HL-60 (cell line): Measurements from ENCODE around the gene PPP2R5C.
"Not testable (repeated sequence)": the region's sequence is repeated elsewhere in the genome, so short reads cannot be mapped to it uniquely, and the experiment has no call there.

Experiments
- DNase-seq, 2 experiments: peaks; one replicate each; pipeline ENCODE4 v3.0.0-alpha.2; 2010 to 2020; ENCODE audit warnings: low read depth in 1 of 2, low spot score in 1 of 2
- H3K27ac ChIP-seq: fragments of 250-450 bp; sonication (Bioruptor Pico); replicated peaks from 2 replicates; pipeline ENCODE4 v1.5.1; 2020; ENCODE audit warnings: mild to moderate bottlenecking, moderate library complexity
- H3K27me3 ChIP-seq: fragments of 250-450 bp; sonication (Bioruptor Pico); 2 replicates; pipeline ENCODE4 v1.5.1; 2021; ENCODE audit warnings: mild to moderate bottlenecking, moderate library complexity; ENCODE audit not compliant: insufficient read depth, poor library complexity, severe bottlenecking
- H3K4me3 ChIP-seq: replicated peaks from 2 replicates; pipeline ENCODE4 v1.5.1; 2011; ENCODE audit warnings: mild to moderate bottlenecking, control low read depth, low read length; ENCODE audit not compliant: insufficient read depth
- CTCF ChIP-seq: IDR thresholded peaks from one replicate; pipeline ENCODE4 v1.5.1; 2011; ENCODE audit warnings: low read length, control low read depth, inconsistent platforms; ENCODE audit not compliant: insufficient read depth
- GABPA ChIP-seq: IDR thresholded peaks from 2 replicates; pipeline ENCODE4 v1.6.1; 2012; ENCODE audit warnings: low read depth
- POLR2AphosphoS5 ChIP-seq: IDR thresholded peaks from 2 replicates; pipeline ENCODE4 v1.6.1; 2012; ENCODE audit warnings: low read depth
- REST ChIP-seq: IDR thresholded peaks from 2 replicates; pipeline ENCODE4 v1.6.1; 2012; ENCODE audit warnings: low read depth; ENCODE audit not compliant: insufficient replicate concordance
- SPI1 ChIP-seq: IDR thresholded peaks from 2 replicates; pipeline ENCODE4 v1.6.1; 2012; ENCODE audit warnings: low read depth, mild to moderate bottlenecking, borderline replicate concordance

Gene PPP2R5C

GRCh38 chr14:101969481-101969880 lies 208.0 kb downstream of the PPP2R5C start:
- DNase-seq, result no peak
- Histone ChIP-seq H3K27ac (no peak overlapping the region), H3K4me3 (no peak overlapping the region), H3K27me3 (no peaks in the 10 kb centered on the region)
- TF ChIP-seq SPI1, result no peak
- TF ChIP-seq POLR2AphosphoS5, result no peak
- TF ChIP-seq CTCF, result no peak

- H3K4me3 ChIP-seq, result no peak overlapping the region
Observed at GRCh38 chr14:101970830-101971400, 209.4 kb downstream of the PPP2R5C start.

GRCh38 chr14:101971458-101971857 lies 209.9 kb downstream of the PPP2R5C start:
- DNase-seq, H3K27ac ChIP-seq, H3K27me3 ChIP-seq, H3K4me3 ChIP-seq: not testable (repeated sequence)

More at GRCh38 chr14:101970830-101971400, 209.4 kb downstream of the PPP2R5C start:
- H3K27me3 ChIP-seq, result no peaks in the 10 kb centered on the region
- TF ChIP-seq REST, result no peak
- no peak for TF ChIP-seq SPI1
- no peak for TF ChIP-seq POLR2AphosphoS5
- no peak for TF ChIP-seq GABPA
- TF ChIP-seq CTCF, result no peak
- no peak for DNase-seq
- no peak overlapping the region for H3K27ac ChIP-seq

- TF ChIP-seq REST (no peak), CTCF (no peak), SPI1 (no peak; the same call in 1 of the 2 replicates), GABPA (no peak), POLR2AphosphoS5 (no peak)
- Histone ChIP-seq H3K4me3 (no peak overlapping the region), H3K27me3 (no peaks in the 10 kb centered on the region), H3K27ac (no peak overlapping the region)
- peak; percentile 64 to 93 for DNase-seq
Observed at GRCh38 chr14:101972126-101972866, 210.8 kb downstream of the PPP2R5C start.
